Measurements from ENCODE around the gene GUCY1A1.

- TF ChIP-seq ZNF121 (tag by site-specific recombination; IDR thresholded peaks at IDR 0.05): no peak
- no peak for TF ChIP-seq ATF2 (tag by site-specific recombination; IDR thresholded peaks at IDR 0.05; ENCODE audit: low read depth)
These were observed 2.1 kb downstream of the GUCY1A1 start for GRCh38 chr4:155668707-155669220.

Measured in HEK293 (cell line).